Stimulated activated CD4-positive, alpha-beta T cell treated with anti-CD3 and anti-CD28 coated beads, Interleukin-1b, Interleukin-23, amount 100 ng/mL, for 24 hours (primary cell): ENCODE results near the gene PSMA4.
"Not testable (repeated sequence)": the region's sequence is repeated elsewhere in the genome, so short reads cannot be mapped to it uniquely, and the experiment has no call there.

ENCODE experiments used
- DNase-seq, 4 experiments: peaks; one replicate each; pipeline ENCODE4 v3.0.0-alpha.2; 2020; ENCODE audit warnings: low read depth in 4 of 4, low spot score in 1 of 4

PSMA4 gene

DNA sequence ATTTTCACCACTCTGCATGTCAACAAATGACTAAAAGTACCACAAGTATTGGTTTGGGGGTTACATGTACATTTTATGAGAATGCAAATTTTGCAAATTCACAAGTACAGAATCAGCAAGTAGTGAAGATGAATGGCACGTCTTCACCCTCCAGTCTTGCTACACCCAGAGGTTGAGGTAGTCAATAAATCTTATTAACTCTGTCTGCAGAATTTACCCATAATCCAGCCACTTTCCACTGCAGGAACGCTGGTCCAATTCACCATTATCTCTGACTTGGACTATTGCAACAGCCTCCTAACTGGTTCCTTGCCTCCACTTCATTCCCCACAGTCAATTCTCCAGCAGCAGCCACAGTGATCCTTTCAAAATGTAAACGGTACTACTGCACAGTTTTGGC, 10.6 kb downstream of the PSMA4 start:
- DNase-seq = no peak

- no peak for DNase-seq
Observed at GRCh38 chr15:78551902-78552301, 11.7 kb downstream of the PSMA4 start.

- no peak for DNase-seq
Observed at GRCh38 chr15:78552597-78552996, 12.4 kb downstream of the PSMA4 start.

DNA sequence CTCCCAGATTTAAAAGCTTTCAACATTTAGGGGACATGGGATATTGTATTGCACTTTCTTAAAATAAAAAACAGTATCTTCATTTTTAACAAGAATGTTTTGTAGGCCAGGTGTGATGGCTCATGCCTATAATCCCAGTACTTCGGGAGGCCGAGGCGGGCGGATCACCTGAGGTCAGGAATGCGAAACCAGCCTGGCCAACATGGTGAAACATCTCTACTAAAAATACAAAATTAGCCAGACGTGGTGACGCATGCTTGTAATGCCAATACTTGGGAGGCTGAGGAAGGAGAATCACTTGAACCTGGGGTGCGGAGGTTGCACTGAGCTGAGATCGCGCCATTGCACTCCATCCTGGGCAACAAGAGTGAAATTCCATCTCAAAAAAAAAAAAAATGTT, 20.0 kb downstream of the PSMA4 start:
- DNase-seq = not testable (repeated sequence)

- DNase-seq = no peak
Observed at GRCh38 chr15:78561490-78561889, 21.2 kb downstream of the PSMA4 start.

DNA sequence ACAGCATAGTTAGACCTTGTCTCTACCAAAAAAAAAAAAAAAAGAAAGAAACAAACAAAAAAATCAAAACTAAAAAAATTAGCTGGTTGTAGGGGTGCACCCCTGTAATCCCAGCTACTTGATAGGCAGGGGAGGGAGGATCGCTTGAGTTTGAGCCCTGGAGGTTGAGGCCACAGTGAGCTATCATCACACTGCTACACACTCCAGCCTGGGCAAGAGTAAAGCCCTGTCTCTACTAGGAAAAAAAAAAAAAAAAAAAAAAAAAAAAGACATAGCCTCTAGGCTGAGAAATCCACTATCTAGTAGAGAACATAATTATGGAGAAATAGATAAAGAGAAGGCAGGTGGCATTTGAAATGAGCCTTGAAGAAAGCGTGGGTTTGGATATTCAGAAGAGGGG, 22.8 kb downstream of the PSMA4 start:
- no peak for DNase-seq

DNA sequence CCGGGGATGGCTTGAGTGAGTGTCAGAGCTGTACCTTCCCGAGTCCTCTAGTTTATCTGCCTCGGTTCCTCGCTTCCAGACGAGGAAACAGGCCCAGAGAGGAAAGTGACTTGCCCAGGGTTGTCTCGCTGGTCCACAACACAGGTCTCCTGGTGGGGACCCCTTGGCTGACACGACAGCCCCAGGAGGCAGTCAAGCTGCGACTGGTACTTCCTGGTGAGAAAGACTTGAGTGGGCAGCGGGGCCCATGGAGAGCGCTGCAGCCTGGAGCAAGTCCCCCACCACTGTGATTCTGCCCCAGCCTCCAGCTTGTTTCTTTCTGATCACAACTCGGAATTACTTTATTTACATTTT, 24.5 kb downstream of the PSMA4 start:
- DNase-seq = no peak

DNA sequence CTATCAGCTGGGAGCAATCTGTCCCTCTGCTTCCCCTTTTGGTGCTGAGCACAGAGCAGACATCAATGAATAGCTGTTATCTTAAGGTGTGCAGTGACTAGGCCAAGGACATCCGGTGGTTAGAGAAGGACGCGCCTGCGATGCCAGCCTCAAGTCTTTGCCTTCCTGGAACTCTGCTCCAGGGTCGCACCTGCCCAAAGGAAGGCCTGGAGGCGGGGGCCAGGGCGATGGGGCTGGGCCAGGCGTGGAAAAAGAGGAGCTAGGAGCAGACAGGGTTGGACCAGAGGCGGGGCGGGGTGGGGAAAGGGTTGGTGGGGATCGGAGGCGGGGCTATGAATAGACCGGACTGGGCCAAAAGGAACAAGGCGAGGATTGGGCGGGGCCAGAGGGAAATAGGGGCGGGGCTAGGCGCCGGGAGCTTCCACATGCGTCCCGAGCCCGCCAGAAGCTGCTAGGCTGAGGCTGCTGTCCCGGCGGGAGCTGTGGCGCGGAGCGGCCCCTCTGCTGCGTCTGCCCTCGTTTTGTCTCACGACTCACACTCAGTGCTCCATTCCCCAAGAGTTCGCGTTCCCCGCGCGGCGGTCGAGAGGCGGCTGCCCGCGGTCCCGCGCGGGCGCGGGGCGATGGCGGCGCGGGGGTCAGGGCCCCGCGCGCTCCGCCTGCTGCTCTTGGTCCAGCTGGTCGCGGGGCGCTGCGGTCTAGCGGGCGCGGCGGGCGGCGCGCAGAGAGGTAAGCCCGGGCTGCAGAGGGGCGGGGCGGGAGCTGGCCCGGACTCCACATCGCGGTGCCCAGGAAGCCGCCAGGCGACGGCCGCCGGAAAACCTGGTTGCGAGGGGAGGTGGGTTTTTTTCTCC, 25.1 kb downstream of the PSMA4 start, which contains the start of gene CHRNA5:
Gene CHRNA5 (plus strand): TSS at position 424 of the 854 bp plus-strand sequence. CDS start 200 bp downstream, at position 624.
- peak in 3 of 4 experiments; percentile 58 to 89 (median 64) for DNase-seq

- no peak for DNase-seq
Observed at GRCh38 chr15:78565951-78566774, 25.9 kb downstream of the PSMA4 start.

- DNase-seq = no peak
Observed at GRCh38 chr15:78567531-78567930, 27.3 kb downstream of the PSMA4 start.

GRCh38 chr15:78570710-78571109, 30.5 kb downstream of the PSMA4 start:
- no peak for DNase-seq

DNA sequence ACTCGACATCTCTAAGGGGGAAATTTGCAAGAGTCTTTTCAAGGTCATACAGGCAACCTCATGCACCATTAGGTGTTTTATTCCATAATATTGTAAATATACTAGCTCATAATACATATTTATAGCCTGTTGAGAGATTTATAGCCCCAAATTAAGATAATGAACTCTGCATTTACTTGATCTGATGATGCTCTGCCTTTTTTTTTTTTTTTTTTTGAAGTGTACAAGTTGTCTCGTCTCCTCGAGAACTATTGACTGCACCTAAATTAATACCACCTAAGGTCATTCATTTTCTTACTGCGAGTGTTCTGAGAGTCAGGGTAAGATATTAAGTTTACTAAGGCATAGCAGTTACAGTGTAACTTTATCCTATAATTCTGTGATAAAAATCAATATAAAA, 31.1 kb downstream of the PSMA4 start:
- no peak for DNase-seq

GRCh38 chr15:78573416-78573815, 33.2 kb downstream of the PSMA4 start:
- no peak for DNase-seq

DNA sequence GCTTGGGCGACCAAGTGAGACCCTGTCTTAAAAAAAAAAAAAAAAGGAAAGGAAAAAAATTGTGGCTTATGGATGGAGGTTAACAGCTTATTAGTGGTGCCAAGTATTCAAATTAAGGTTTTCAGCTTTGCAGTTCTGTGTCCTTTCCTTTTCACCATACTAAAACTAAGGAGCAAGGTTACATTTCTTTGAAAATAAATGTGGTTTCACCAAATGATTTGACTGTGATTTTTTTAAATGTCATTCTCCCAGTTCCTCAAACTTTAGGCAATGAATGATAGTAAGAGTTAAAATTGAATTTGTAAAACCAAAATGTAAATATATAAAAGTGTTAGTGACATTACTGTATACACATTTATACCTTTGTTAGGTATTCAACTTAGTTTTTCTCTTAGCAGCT, 34.7 kb downstream of the PSMA4 start:
- DNase-seq = no peak

GRCh38 chr15:78597583-78597982, 57.3 kb downstream of the PSMA4 start:
- no peak for DNase-seq

DNA sequence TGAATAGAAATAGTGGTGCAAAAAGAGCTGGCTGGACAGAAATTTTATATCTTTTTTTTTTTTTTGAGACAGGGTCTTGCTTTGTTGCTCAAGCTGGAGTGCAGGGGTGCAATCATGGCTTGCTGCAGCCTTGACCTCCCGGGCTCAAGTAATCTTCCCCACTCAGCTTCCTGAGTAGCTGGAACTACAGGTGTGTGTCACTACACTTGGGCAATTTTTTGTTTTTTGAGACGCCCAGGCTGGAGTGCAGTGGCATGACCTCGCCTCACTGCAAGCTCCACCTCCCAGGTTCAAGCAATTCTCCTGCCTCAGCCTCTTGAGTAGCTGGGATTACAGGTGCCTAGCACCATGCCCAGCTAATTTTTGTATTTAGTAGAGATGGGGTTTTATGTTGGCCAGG, 58.1 kb downstream of the PSMA4 start:
- no peak for DNase-seq

DNA sequence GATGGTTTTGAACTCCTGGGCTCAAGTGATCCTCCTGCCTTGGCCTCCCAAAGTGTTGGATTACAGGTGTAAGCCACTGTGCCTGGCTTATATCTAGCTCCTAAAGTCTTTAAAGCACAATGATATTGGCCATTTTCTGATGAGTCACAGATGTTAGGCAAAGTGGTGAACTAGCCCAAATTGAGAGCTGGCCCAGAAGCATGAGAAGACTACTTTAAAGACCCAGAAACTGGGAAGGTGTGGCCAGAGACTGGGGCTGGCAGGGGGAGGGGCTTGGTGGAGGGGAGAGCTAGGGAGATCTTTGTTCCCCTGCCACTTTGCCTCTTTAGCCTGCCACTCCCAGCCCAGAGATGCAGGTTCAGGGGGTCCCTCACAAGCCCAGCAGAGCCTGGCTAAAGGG, 58.9 kb downstream of the PSMA4 start:
- DNase-seq = no peak
